Measurements from ENCODE around the gene BEGAIN.
"Not testable (repeated sequence)": the region's sequence is repeated elsewhere in the genome, so short reads cannot be mapped to it uniquely, and the experiment has no call there.

Gene BEGAIN

GRCh38 chr14:100523131-100523842 is 63.9 kb downstream of the BEGAIN start:
- DNase-seq (ENCODE audit: low read depth in 3 of 3) = no peak

GRCh38 chr14:100522616-100523099 is 64.6 kb downstream of the BEGAIN start:
- DNase-seq (ENCODE audit: low read depth in 3 of 3) = no peak

GRCh38 chr14:100506053-100506452 is 81.2 kb downstream of the BEGAIN start:
- DNase-seq (ENCODE audit: low read depth in 3 of 3) = not testable (repeated sequence)

GRCh38 chr14:100504372-100505078 is 82.7 kb downstream of the BEGAIN start:
- no peak for DNase-seq (ENCODE audit: low read depth in 3 of 3)

GRCh38 chr14:100503251-100503650 is 84.0 kb downstream of the BEGAIN start:
- DNase-seq (ENCODE audit: low read depth in 3 of 3) = no peak

- DNase-seq (ENCODE audit: low read depth in 3 of 3) = no peak
Measured at GRCh38 chr14:100502622-100503220, 84.5 kb downstream of the BEGAIN start.

GRCh38 chr14:100500128-100500527 is 87.1 kb downstream of the BEGAIN start:
- no peak for DNase-seq (ENCODE audit: low read depth in 3 of 3)

- no peak for DNase-seq (ENCODE audit: low read depth in 3 of 3)
Measured at GRCh38 chr14:100498068-100498467, 89.1 kb downstream of the BEGAIN start.

GRCh38 chr14:100495917-100496316 is 91.3 kb downstream of the BEGAIN start:
- DNase-seq (ENCODE audit: low read depth in 3 of 3) = no peak

- no peak for DNase-seq (ENCODE audit: low read depth in 3 of 3)
Measured at GRCh38 chr14:100494645-100495044, 92.6 kb downstream of the BEGAIN start.

- no peak for DNase-seq (ENCODE audit: low read depth in 3 of 3)
Measured at GRCh38 chr14:100490252-100490651, 97.0 kb downstream of the BEGAIN start.

GRCh38 chr14:100488057-100488456 is 99.2 kb downstream of the BEGAIN start:
- DNase-seq (ENCODE audit: low read depth in 3 of 3) = no peak

GRCh38 chr14:100487304-100487703 is 99.9 kb downstream of the BEGAIN start:
- no peak for DNase-seq (ENCODE audit: low read depth in 3 of 3)
